Psoas muscle (tissue), 8 donors: ENCODE data around the gene CDX2. TPM values are rescaled to one million over a fixed set of nuclear protein-coding genes. Genes with fewer than 3 reads are reported as not detected.

ENCODE experiments used
- ATAC-seq, 4 donors: fragments of 200-7000 bp; cut with Tn5 transposase; one replicate each; pipeline ENCODE4 v1.9.1; 2020; ENCODE audit warnings: moderate library complexity in 3 of 4, mild to moderate bottlenecking in 2 of 4
- DNase-seq, 2 donors: peaks; one replicate each; pipeline ENCODE4 v3.0.0-alpha.2; 2020
- H3K27ac ChIP-seq: fragments of 200-600 bp; one replicate; pipeline ENCODE4 v1.8.0; 2022
- H3K27me3 ChIP-seq, 3 donors: fragments of 200-600 bp in 1 of 3; one replicate each; pipeline versions ENCODE4 v1.6.1 to v1.8.0; 2013 to 2022; ENCODE audit warnings: low read length in 2 of 3, mild to moderate bottlenecking in 2 of 3, moderate library complexity in 1 of 3; ENCODE audit not compliant: insufficient read depth in 3 of 3
- H3K36me3 ChIP-seq, 2 donors: fragments of 200-600 bp in 1 of 2; one replicate each; pipeline versions ENCODE4 v1.6.1 to v1.8.0; 2013 to 2022; ENCODE audit warnings: low read depth in 1 of 2, mild to moderate bottlenecking in 1 of 2, moderate library complexity in 1 of 2; ENCODE audit not compliant: insufficient read depth in 1 of 2
- H3K4me1 ChIP-seq: fragments of 200-600 bp; one replicate; pipeline ENCODE4 v1.8.0; 2022
- H3K4me3 ChIP-seq: fragments of 200-600 bp; one replicate; pipeline ENCODE4 v1.8.0; 2022; ENCODE audit warnings: mild to moderate bottlenecking
- H3K9me3 ChIP-seq: fragments of 200-600 bp; one replicate; pipeline ENCODE4 v1.8.0; 2022
- CTCF ChIP-seq: fragments of 200-600 bp; IDR thresholded peaks from one replicate; pipeline ENCODE4 v1.8.0; 2022; ENCODE audit warnings: antibody characterized with exemption
- WGBS, 3 donors: extraction: QIAGEN DNeasy Blood & Tissue Kit; methylation state at CpG; one replicate each; pipeline versions ENCODE4 v1.1.6 to v1.1.7; 2013; 5-methylcytosine and 5-hydroxymethylcytosine counted together
- intact Hi-C, 2 donors: fragments of 100-400 bp; cut with DNase I; formaldehyde crosslinking; loops; one replicate each; pipeline versions ENCODE4 v1.11.0 to v1.14.2; 2022
- polyA plus RNA-seq, 3 donors: library from polyadenylated mRNA; stranded (reverse); fragments of 200-250 nt; gene quantifications; one replicate each; pipeline ENCODE4 v1.2.3, GENCODE V29; 2013
- total RNA-seq, 4 donors: library from RNA; stranded (reverse); fragmentation: NEBNext Ultra II Directional in 2 of 4; extraction: Animal tissue kit (Norgen Biotek cat#: 25700) in 2 of 4; gene quantifications; one replicate each; pipeline versions ENCODE4 v1.2.1 to v1.2.4, GENCODE V29; 2021 to 2023
- donor health status: healthy with polysubstance abuse.
- donor health status: DM: no; HTN: no; CAD: no; lungs with moderate emphysema.
- donor health status: Bipolar disorder and iron deficiency.
- donor health status: healthy.
- donor health status: DM: yes; HTN: yes; CAD: no.
- donor health status: DM: no; HTN: no; CAD: no.
- donor health status: DM: no; HTN: no; CAD: no.
- donor health status: DM: yes; HTN: yes; CAD: no.

CDX2 gene
- total and polyA plus RNA-seq, 7 donors: 0.03 TPM; not detected in 6

GRCh38 chr13:27976362-27977091 lies 7.4 kb upstream of the CDX2 start:
- ATAC-seq (no peak), DNase-seq (no peak)
- Histone ChIP-seq H3K4me1 (no peaks in the 10 kb centered on the region), H3K36me3 (no peaks in the 10 kb centered on the region), H3K27ac (no peak overlapping the region), H3K9me3 (no peaks in the 10 kb centered on the region), H3K4me3 (no peak overlapping the region), H3K27me3 (peaks cover 8 to 88% (median 46%) of the 10 kb centered on the region in 3 donors)
- no peak for TF ChIP-seq CTCF
- intact Hi-C loops: no loop called here
- WGBS, 3 donors: 20 to 39% (median 25%) methylated on average over 12 of the region's 12 CpGs

GRCh38 chr13:27975564-27976361 lies 6.6 kb upstream of the CDX2 start:
- no peak overlapping the region for H3K27ac ChIP-seq
- H3K27me3 ChIP-seq: peaks cover 8 to 89% (median 45%) of the 10 kb centered on the region in 3 donors
- no peak for DNase-seq
- no peak overlapping the region for H3K4me3 ChIP-seq
- ATAC-seq: no peak
- H3K4me1 ChIP-seq: no peaks in the 10 kb centered on the region
- H3K36me3 ChIP-seq: no peaks in the 10 kb centered on the region
- no peaks in the 10 kb centered on the region for H3K9me3 ChIP-seq
- WGBS, 3 donors: 3 to 4% (median 3%) methylated on average over 47 to 51 of the region's 51 CpGs
- no peak for TF ChIP-seq CTCF
- intact Hi-C loops: no loop called here

- no peaks in the 10 kb centered on the region for H3K9me3 ChIP-seq
- intact Hi-C loops: no loop called here
- H3K4me1 ChIP-seq: no peaks in the 10 kb centered on the region
- H3K27ac ChIP-seq: no peak overlapping the region
- 17 to 20% (median 19%) methylated on average over 7 of the region's 7 CpGs for WGBS, 3 donors
- peaks cover 7 to 90% (median 40%) of the 10 kb centered on the region in 3 donors for H3K27me3 ChIP-seq
- no peak for ATAC-seq
- TF ChIP-seq CTCF: no peak
- DNase-seq: no peak
- no peaks in the 10 kb centered on the region for H3K36me3 ChIP-seq
- H3K4me3 ChIP-seq: no peak overlapping the region
These were observed 5.0 kb upstream of the CDX2 start for GRCh38 chr13:27973961-27974662.

- H3K36me3 ChIP-seq: no peaks in the 10 kb centered on the region
- TF ChIP-seq CTCF: no peak
- WGBS, 3 donors: 29 to 31% (median 31%) methylated on average over 5 of the region's 5 CpGs
- no peaks in the 10 kb centered on the region for H3K9me3 ChIP-seq
- no peak for DNase-seq
- no peak for ATAC-seq
- H3K27ac ChIP-seq: no peak overlapping the region
- H3K4me3 ChIP-seq: no peak overlapping the region
- peaks cover 3% of the 10 kb centered on the region for H3K4me1 ChIP-seq
- intact Hi-C loops: no loop called here
- H3K27me3 ChIP-seq: peaks cover 6 to 90% (median 45%) of the 10 kb centered on the region in 3 donors
These were observed 4.2 kb upstream of the CDX2 start for GRCh38 chr13:27973291-27973690.
